ENCODE results near the gene SLC13A4.
"Not testable (repeated sequence)": the region's sequence is repeated elsewhere in the genome, so short reads cannot be mapped to it uniquely, and the experiment has no call there.

Gene SLC13A4

GRCh38 chr7:135717693-135718092 is 10.3 kb downstream of the SLC13A4 start:
- no peak for DNase-seq

GRCh38 chr7:135716677-135717238 is 11.2 kb downstream of the SLC13A4 start:
- DNase-seq = no peak

DNA sequence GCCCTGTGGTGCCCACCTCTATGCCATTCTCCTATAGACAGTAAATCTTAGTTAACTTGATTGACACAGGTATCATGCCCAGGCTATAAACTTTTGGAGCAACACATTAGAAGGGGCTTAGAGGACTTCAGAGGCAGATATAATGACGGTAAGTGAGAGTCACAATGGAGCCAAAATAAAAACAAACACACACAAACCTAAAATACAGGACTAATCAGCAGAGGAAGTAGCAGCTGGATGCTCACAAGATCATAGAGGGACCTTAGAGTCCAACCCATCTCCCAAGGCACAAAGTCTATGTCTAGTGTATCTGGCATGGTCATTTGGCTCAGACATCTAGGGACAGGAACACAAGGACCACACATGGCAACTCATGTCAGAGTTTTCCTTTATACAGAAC is 12.3 kb downstream of the SLC13A4 start:
- DNase-seq = no peak

- DNase-seq = no peak
These were observed 12.9 kb downstream of the SLC13A4 start for GRCh38 chr7:135715055-135715522.

- no peak for DNase-seq
These were observed 13.4 kb downstream of the SLC13A4 start for GRCh38 chr7:135714534-135715009.

DNA sequence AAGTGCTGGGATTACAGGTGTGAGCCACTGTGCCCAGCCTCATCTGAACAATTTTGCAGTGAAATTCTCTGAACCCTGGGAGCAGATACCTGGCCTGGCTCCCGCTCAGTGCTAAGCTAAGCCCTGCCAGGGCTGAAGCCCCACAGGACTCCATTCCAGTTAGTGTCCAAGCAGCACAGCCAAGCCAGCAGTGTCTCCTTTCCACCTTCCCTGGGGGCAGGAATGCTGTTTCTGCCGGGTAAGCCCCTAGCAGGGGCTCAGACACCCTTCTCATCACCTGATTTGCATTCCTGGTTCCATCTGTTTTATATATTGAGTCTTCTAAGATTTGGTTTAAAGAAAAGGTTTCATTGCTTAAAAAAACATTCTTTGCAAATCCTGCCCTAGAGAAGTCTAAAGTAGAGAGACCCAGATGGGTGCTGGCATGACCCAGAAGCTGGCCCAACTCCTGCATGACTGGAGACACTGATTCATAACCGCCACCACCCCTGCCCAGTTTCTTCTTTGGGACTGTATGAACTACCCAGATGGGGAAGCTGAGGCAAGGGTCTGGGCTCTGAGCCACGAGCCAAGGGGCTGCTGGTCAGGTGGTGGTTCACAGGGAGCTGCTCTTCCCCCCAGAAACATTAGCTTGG is 14.0 kb downstream of the SLC13A4 start:
- no peak for DNase-seq

DNA sequence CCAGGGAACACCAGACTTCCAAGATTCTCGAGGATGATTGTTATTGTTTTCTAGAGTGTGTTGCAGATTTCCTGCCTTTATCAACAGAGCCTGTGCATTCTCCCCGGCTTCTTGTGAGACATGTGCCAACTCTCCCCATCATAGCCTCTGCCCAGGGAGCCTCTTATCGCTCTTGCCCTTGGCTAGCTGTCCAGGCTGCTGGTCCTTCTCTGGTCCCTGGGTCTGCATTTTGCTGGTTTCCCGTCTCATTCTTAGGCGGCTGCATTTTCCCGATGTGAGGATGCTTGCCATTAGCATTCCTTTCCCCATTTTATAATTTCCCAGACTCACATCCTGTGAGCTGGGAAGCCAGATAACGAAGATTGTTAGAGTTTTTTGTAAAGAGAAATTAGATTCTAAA is 15.2 kb downstream of the SLC13A4 start:
- no peak for DNase-seq

- no peak for DNase-seq
These were observed 15.7 kb downstream of the SLC13A4 start for GRCh38 chr7:135712182-135712782.

GRCh38 chr7:135711139-135711469 is 16.9 kb downstream of the SLC13A4 start:
- DNase-seq = no peak

DNA sequence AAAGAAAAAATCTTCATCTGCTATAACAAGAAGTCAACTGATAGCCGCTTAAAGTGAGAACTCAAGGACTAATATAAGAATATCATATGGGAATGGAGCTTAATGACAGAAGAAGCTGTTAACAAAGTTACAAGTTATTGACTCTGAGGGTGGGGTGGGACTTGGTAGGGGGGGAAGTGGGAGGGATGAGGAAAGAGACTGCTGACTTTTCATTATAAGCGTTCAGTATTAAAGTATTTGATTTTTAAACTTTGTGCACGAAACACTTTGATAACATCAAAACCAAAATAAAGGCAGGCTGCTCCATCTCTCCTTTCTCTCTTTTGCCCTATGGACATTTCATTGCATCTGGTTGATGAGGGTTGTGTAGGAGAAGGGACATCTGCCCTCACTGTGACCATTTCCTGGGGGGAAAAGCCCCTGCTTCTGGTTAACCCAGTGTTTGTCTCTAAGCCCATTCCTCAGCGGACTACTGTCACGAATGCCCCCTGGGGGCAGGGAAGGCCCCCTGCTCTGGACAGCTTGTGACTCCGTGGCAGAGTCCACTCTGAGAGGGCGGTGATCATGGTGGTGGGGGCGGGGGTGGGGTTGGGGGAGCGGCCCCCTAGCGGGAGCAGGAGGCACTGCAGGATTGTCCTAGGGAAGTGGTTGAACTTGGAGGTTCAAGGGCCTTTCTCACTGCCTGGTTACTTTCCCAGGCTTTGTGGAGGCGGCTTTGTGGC is 17.4 kb downstream of the SLC13A4 start:
- no peak for DNase-seq

DNA sequence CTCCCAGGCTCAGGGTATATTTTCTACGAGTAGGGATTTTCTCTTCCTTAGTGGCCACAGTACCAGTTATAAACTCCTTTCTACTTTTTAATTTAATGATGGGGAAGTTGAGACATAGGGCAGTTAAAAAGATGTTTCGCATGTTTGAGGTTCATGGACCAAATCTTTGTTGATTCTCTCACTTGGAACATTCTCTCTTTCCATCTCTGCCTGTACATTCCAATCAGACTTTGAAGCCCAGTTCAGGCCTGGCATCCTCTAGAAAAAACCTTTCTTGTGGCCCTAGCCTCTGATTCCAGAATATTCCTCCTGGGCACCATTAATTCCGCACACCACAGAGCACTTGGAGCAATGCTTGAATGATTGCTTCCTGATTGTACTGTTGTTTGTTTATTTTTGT is 18.5 kb downstream of the SLC13A4 start:
- DNase-seq = no peak

- no peak for DNase-seq
These were observed 19.9 kb downstream of the SLC13A4 start for GRCh38 chr7:135708041-135708440.

DNA sequence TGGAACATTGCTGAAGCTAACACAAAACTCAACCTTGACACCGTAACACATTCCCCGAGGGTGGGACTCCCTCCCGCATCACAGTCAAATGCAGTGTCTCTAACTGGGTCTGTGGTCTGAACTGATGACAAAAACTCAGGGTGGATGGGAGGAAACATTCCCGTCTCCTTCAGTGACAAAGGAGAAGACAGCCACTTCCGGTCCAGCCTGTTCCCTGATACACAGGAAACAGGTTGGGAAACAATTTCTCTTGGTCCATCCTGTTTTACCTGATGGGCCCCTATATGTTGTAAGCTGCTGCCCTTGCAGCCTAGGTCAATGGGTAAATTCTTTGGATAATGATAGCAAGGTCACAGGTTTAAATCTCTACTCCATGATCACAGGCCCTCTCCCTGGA is 20.4 kb downstream of the SLC13A4 start:
- DNase-seq = no peak

- DNase-seq = no peak
These were observed 21.0 kb downstream of the SLC13A4 start for GRCh38 chr7:135706858-135707569.

- no peak for DNase-seq
These were observed 21.8 kb downstream of the SLC13A4 start for GRCh38 chr7:135706038-135706742.

DNA sequence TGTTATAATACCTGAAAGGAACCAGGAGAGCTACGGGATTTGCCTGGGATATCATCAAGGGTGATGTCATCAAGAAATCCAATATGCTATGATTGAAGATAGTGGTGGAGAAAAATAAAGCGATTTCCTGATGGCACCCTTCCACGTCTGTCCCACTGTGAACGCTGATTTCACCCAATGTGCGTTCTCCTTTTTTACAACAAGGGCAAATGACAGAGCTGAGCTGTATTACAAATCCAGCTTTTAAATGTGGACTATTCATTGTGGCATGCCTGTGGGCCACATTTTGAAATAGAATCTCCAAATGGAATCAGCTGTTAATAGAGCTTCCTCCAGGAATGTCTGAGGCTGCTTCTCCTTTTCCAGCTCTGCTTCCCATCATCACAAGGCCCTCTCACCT is 23.3 kb downstream of the SLC13A4 start:
- no peak for DNase-seq

DNA sequence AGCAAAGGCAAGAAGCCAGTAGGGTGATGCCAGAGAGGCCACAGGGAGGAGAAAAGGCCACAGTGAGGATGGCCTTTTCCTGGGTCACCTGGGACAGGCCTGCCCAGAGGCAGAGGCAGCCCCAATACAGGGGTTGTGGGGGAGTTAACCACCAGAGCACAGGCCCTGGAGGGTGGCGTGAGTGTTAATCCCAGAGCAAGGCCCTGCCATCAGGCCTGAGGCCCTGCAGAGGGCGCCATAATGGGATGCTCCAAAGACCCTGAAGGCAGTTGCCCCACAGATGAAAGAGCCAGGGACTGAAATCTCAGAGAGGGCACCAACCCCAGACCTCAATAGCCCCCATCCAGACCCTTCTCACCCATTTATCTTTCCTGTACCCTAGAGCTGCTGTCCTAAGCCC is 23.9 kb downstream of the SLC13A4 start:
- no peak for DNase-seq

DNA sequence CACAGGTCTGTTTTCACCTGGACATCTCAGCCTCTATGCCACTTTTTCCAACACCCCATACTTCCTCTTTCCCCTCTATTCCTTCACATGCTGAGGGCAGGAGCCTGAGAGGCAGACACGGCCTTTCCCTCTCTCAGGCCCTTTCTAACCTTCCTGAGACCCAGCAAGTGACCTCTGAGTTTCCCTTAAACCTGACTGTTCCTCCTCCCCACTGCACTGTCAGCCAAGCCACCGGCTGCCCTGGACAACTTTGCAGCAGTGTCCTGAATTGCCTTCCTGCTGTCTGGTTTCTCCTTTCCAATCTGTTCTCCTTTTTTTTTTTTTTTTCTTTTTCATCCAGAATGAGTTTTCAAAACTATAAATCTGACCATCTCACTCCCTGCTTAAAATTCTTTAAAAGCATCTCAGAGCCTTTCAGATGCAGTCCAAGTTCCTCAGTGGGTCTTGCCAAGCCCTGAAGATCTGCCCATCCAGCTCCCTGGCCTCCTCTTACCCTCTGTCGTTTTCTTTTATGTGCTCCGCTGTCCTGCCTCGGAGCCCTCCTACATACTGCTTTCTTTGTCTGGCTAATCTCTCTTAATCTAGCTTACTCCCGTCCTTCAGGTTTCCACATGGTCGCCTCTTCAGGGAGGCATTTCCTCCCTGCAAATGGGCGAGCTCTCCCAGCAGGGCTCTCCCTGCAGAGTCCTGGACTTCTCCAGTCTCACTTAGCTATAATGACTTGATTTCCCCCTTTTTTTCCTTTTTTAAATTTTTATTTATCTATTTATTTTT is 30.5 kb downstream of the SLC13A4 start:
- DNase-seq = no peak

DNA sequence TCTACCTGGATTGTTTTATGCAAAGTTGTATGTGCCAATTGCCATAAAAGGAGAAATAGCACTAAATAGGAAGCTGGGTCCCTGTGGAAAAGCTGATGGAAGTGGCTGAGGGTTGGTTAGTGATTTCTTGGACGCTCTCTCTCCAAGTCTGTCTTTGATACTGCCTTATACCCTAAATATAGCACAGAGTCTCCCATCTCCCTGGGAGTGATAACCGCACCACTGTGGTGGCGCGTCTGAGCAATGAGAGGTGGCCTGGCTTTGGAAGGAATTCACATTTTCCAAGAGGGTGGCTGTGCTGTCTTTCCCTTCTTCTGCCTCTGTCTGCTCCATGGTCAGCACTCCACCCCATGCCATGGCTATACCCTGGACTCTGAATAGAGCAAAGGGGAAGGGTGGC is 34.4 kb downstream of the SLC13A4 start:
- DNase-seq = no peak

GRCh38 chr7:135692606-135693005 is 35.4 kb downstream of the SLC13A4 start:
- DNase-seq = not testable (repeated sequence)

DNA sequence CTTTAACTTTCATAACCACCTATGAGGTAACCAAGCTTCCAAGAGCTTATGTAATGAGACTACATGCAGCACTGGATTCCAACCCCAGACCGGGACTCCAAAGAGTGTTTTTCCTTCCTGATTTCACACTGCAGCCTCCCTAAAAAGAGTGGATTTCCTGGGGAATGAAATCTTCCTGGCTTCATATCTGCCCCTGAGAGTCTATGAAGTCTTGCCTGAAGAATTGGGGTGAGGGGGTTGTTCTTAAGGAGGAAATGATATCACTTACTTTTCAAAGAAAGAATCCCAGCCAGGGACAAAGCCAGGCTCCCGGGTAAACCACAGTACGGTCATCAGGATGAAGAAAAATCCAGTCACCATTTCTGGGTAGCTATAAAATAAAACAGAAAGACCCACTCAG is 35.9 kb downstream of the SLC13A4 start:
- DNase-seq = no peak

DNA sequence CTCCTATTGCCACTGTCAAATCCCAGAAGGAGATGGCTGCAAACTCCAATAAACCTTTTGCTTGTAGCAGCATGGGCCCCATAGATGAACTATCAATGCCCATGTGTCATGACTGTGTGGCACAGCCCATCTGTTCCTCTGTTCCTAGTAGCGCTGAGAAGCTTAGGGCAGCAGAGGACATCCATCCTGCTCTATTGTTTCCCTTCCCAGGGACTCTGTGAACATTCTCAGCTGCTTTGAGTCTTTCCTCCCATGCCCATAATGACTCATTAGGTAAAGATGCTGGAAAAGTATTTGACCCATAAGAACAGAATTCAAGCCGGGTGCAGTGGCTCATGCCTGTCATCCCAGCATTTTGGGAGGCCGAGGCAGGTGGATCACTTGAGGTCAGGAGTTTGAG is 37.4 kb downstream of the SLC13A4 start:
- DNase-seq = no peak

All from NCI-H526 treated with DMSO at 0.1 percent for 48 hours (cell line).